ENCODE data around the gene SLX9.

- TF ChIP-seq CTCF (IDR thresholded peaks at IDR 0.05; ENCODE audit: poor library complexity, severe bottlenecking): no peak
- no peak for TF ChIP-seq POLR2AphosphoS5 (IDR thresholded peaks at IDR 0.05)
- no peak for TF ChIP-seq TAF1 (IDR thresholded peaks at IDR 0.05; ENCODE audit: low read depth)
- no peak for TF ChIP-seq EZH2 (IDR thresholded peaks at IDR 0.05; ENCODE audit: borderline replicate concordance, insufficient read depth, low read length, poor library complexity, severe bottlenecking)
- no peak for TF ChIP-seq MXI1 (conservative IDR thresholded peaks at IDR 0.05; ENCODE audit: poor library complexity, severe bottlenecking)
- TF ChIP-seq EP300 (conservative IDR thresholded peaks at IDR 0.05; ENCODE audit: poor library complexity, severe bottlenecking): no peak
- TF ChIP-seq REST (IDR thresholded peaks at IDR 0.05; ENCODE audit: borderline replicate concordance): no peak
- no peak for TF ChIP-seq RAD21 (conservative IDR thresholded peaks at IDR 0.05)
- TF ChIP-seq SMC3 (conservative IDR thresholded peaks at IDR 0.05; ENCODE audit: poor library complexity): no peak
These were observed 45.0 kb upstream of the SLX9 start for GRCh38 chr21:44894687-44895302.
